RKO (cell line): ENCODE measurements around the gene RUNX2.
"Not testable (repeated sequence)": the region's sequence is repeated elsewhere in the genome, so short reads cannot be mapped to it uniquely, and the experiment has no call there.

Experiments
- DNase-seq: peaks from one replicate; pipeline ENCODE4 v3.0.0-alpha.2; 2016; ENCODE audit warnings: low spot score

The RUNX2 gene

GRCh38 chr6:45327956-45328522, at the start of gene RUNX2:
Gene RUNX2, plus strand, starts transcription at chr6:45328330. Its CDS starts 397 bp downstream, at chr6:45328727.
- no peak for DNase-seq

- DNase-seq, result peak; percentile 18
Measured at GRCh38 chr6:45278367-45278766, 49.8 kb upstream of the RUNX2 start.

- not testable (repeated sequence) for DNase-seq
Measured at GRCh38 chr6:45286707-45287106, 41.4 kb upstream of the RUNX2 start.

DNA sequence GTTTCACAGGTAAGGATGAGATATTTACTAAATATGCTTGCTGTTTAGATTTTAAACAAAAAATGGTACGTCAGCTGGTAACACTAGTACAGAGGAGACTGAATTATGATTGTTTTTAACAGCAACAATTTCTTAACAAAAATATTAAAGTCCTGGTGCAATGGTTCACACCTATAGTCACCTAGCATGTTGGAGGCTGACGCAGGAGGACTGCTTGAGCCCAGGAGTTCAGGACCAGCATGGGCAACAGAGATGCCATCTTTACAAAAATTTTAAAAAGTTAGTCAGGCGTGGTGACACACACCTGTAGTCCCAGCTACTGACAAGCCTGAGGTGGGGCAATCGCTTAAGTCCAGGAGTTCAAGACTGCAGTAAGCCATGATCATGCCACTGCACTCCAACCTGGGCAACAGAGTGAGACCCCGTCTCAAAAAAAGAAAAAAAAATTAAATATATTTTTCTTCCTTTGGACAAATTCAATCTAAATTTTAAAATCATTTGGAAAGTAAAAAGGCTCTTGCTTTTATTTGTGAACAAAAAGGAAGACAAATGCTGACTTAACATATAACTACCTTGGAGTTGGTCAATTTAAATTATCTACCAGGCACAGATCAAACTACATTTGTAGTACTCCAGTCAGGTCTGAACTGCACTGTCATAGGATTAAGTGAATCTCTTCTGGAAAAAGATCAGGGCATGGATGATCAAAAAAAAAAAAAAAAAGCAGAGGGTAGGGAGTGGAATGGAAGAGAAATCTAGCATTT, 38.2 kb upstream of the RUNX2 start:
- DNase-seq, result no peak

- DNase-seq, result no peak
Measured at GRCh38 chr6:45293306-45293705, 34.8 kb upstream of the RUNX2 start.

- DNase-seq, result not testable (repeated sequence)
Measured at GRCh38 chr6:45294065-45294701, 33.9 kb upstream of the RUNX2 start.

DNA sequence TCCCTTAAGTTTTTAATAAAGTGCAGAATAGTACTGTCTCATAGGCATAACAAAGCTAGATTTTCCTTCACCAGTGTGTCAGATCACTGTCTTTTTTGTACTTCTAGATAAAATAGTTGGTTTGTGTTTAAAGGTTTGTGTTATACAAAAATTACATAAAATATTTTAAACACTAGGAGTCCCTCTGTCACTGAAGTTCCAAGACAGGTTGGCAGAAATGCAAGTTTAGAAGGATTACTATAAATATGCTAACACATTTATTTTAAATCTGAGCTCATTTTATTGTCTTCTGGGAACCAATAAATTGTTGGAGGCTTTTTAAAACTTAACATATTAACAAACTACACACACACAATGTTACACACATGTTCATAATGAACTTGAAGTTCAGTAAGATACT, 30.8 kb upstream of the RUNX2 start:
- no peak for DNase-seq

- DNase-seq, result no peak
Measured at GRCh38 chr6:45299096-45299581, 29.0 kb upstream of the RUNX2 start.

GRCh38 chr6:45300736-45301135, 27.4 kb upstream of the RUNX2 start:
- DNase-seq, result no peak

DNA sequence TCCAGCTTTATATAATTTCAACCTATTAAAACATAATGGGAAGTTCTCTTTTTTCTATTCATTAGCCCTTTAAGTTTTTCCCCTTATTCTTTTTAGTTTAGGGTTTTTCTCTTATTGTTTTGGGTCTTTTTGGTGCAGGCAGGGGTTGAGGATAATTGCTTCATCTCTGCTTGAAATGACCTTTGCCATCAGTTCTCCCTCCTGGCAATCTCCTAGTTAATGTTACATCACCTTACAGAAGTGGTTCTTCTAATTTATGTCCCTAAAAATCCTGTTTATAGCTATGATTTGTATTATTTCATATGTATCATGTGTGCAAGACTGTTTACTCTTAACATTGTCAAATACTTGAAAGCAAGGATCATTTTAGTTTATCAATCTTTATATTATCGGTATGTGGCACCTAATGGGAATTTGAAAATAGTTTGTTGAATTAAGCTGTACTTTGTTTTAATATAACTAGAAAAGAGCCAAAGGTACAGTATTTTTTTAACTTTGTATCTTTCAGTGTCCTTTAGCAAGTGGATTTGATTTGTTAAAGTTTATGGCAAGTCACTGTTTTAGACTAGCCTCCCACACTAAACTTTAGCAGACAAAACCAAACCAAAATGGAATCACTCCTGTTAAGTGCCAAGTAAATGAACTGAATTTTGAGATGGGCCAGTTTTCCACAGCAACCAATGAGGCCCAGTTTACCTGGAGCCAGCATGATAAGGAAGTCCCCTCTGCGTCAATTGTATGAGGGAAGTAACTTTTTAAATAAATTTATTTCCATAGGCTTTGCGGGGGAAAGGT, 26.6 kb upstream of the RUNX2 start:
- no peak for DNase-seq

- no peak for DNase-seq
Measured at GRCh38 chr6:45302832-45303231, 25.3 kb upstream of the RUNX2 start.

- no peak for DNase-seq
Measured at GRCh38 chr6:45305546-45305945, 22.6 kb upstream of the RUNX2 start.

DNA sequence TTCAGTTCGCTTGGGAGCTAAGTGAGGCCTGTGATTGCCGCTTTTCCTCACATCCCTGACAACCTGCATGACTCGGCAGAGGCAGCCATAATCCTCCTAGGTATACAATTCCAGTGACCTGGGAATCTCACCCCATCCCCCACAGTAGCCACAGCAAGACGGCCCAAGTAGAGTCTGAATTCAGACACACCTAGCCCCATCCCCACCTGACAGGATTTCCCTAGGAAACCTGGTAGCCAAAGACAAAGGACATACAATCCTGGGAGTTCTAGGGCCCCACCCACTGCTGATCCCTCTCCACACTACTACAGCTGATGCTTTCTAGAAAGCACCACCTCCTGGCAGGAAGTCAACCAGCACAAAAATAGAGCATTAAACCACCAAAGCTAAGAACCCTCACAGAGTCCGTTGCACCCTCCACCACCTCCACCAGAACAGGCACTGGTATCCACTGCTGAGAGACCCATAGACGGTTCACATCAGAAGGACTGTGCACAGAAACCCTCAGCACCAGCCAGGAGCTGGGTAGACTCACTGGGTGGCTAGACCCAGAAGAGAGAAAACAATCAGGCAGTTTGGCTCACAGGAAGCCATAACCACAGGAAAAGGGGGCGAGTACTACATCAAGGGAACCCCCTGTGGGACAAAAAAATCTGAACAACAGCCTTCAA, 17.9 kb upstream of the RUNX2 start:
- DNase-seq, result no peak

DNA sequence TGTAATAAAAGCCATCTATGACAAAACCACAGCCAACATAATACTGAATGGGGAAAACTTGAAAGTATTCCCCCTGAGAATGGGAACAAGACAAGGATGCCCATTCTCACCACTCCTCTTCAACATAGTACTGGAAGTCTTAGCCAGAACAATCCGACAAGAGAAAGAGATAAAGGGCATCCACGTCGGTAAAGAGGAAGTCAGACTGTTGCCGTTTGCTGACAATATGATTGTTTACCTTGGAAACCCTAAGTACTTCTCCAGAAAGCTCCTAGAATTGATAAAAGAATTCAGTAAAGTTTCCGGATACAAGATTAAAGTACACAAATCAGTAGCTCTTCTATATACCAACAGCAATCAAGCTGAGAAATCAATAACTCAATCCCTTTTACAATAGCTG, 14.0 kb upstream of the RUNX2 start:
- no peak for DNase-seq

GRCh38 chr6:45320349-45320748, 7.8 kb upstream of the RUNX2 start:
- no peak for DNase-seq

- DNase-seq, result no peak
Measured at GRCh38 chr6:45323656-45324224, 4.4 kb upstream of the RUNX2 start.

DNA sequence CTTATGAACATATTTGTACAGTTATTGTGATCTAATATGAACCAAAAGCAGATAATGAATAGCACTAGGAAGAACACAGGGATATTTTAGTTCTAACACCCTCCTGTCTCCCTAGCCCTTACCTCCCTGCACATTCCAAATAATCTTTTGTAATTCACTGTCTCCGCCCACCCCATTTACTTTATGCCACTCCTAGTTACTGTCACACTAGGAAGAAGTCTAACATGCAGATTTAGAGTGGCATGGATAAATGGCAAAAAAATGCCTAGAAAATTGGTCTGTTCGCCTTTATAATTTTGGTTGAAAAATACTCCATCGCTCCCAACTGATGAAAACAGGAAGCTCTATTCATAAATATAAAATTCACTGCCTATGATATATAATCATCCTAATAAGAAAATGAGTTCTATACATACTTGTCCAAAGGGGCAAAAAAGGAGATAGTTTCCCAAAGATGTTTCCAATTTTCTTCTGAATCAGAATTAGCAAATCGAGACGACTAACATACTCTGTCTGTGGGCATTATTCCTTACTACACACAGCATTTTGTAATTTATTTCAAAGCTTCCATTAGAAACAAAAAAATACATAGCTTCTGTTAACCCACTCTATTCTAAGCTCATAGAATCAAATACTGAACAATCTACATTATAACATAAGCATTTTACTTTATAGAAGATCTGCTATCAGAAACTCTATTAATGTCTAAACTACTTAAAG, 1.3 kb upstream of the RUNX2 start:
- no peak for DNase-seq

DNA sequence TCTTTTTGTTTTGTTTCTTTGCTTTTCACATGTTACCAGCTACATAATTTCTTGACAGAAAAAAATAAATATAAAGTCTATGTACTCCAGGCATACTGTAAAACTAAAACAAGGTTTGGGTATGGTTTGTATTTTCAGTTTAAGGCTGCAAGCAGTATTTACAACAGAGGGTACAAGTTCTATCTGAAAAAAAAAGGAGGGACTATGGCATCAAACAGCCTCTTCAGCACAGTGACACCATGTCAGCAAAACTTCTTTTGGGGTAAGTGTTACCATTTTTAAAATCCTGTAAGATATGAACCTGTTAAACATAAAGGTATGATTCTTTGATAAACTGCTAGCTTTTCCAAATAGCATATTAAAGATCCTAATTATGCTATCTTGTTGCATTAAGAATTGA, 393 bp downstream of the RUNX2 start:
- no peak for DNase-seq

DNA sequence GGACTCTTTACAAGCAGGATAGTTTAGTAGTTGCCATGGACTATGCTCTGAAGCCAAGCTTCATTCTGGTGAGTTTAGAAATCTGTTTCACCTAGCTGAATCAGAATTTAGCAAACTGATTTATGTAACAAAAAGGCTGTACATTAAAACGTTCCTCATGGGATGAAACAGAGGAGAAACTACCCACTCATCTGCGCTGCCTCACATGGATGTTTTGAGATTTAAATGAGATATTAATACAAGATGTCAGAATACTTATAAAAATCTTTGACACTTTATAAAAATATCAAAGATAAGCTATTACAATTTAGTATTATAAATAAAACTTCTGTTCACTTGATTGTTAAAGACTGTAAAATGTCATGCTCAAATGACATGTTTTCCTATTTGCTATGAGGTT, 16.8 kb downstream of the RUNX2 start:
- no peak for DNase-seq

DNA sequence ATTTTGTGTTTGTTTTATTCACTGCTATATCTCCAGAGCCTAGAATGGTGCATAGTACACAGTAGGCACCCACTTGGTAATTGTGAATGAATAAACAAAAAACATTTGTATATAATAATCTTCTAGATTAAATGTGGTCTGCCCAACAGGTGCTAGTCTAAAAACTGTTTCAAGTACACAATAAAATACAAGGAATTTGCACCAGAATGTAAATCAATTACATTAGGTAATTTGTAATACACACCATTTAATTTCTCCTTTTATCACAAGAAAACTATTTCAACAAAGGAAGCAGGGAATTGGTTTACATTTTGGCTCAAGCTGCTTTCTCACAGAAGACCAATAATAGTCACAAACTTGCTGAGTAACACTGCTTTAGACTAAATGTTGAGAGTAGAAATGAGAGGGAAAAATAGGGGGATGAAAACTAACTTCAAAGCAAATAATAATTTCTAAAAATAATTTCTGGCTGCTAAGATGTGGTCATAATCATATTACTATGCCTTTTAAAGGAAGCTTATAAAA, 22.1 kb downstream of the RUNX2 start:
- no peak for DNase-seq

DNA sequence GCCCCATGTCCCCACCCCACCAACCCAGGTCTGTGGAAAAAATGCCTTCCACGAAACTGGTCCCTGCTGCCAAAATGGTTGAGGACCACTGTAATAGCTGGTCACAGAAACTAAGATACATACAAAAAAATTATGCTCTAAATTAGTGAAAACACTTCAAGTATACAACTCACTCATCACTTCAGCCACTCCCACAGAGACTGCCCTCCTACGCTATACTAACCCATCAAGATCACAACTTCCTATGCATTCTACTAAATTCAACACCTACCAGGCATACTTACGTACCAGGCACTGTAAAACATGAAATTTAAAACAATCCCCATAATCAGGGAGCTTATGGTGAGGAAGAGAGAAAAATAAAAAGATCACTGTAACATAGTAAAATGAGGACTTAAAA, 22.9 kb downstream of the RUNX2 start:
- no peak for DNase-seq
